Measurements from ENCODE around the gene MICAL1. TPM values are rescaled to one million over a fixed set of nuclear protein-coding genes. Genes with fewer than 3 reads are reported as not detected.

Gene MICAL1
- total and polyA plus RNA-seq, 2 experiments from 2014 or later = 46.5 to 51.2 TPM

DNA sequence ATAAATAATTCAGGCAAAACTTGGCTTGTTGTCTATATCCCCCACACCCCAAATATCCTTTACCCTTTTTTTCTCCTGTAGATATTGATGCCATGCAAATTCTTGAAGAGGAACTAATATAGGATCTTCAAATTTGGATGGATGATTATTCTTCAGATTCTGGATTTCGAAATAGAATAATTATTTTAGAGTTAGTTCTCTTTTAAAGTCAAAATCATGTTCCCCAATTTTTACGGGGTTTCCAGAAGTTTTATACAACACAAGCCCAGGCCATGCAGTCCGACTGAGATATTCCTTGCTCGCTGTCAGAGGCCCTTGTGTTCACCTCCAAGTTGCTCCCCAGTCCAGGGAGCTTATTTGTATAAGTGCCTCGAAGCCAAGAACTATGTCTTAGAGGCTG lies 19.5 kb downstream of the MICAL1 start:
- Histone ChIP-seq H3K9me2 (replicated peaks; ENCODE audit: insufficient read depth) (no peaks in the 10 kb centered on the region), H3K9me3 (ENCODE audit: low read depth) (no peaks in the 10 kb centered on the region), H3K27me3 (no peaks in the 10 kb centered on the region), H3K27ac (no peak overlapping the region), H4K20me1 (ENCODE audit: insufficient read depth, poor library complexity, severe bottlenecking) (no peaks in the 10 kb centered on the region), H3K79me2 (no peaks in the 10 kb centered on the region), H3K4me2 (no peak overlapping the region), H2AFZ (no peak overlapping the region), H3K4me1 (ENCODE audit: insufficient read depth) (no peaks in the 10 kb centered on the region), H3K4me3 (no peak overlapping the region), H3K36me3 (replicated peaks; ENCODE audit: insufficient read depth, low read depth) (no peaks in the 10 kb centered on the region)
- 98% methylated on average over 5 of the region's 5 CpGs for WGBS (ENCODE audit: low lambda C conversion rate, missing lambda C conversion rate)
- TF ChIP-seq EZH2phosphoT487 (IDR thresholded peaks at IDR 0.05; ENCODE audit: low read depth, severe bottlenecking, unreplicated experiment) (no peak), EZH2 (IDR thresholded peaks at IDR 0.05; ENCODE audit: borderline replicate concordance) (no peak)
- TF ChIP-seq, protein P1, sequence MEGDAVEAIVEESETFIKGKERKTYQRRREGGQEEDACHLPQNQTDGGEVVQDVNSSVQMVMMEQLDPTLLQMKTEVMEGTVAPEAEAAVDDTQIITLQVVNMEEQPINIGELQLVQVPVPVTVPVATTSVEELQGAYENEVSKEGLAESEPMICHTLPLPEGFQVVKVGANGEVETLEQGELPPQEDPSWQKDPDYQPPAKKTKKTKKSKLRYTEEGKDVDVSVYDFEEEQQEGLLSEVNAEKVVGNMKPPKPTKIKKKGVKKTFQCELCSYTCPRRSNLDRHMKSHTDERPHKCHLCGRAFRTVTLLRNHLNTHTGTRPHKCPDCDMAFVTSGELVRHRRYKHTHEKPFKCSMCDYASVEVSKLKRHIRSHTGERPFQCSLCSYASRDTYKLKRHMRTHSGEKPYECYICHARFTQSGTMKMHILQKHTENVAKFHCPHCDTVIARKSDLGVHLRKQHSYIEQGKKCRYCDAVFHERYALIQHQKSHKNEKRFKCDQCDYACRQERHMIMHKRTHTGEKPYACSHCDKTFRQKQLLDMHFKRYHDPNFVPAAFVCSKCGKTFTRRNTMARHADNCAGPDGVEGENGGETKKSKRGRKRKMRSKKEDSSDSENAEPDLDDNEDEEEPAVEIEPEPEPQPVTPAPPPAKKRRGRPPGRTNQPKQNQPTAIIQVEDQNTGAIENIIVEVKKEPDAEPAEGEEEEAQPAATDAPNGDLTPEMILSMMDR (IDR thresholded peaks at IDR 0.05; ENCODE audit: poor library complexity) = no peak
- no peak for DNase-seq (ENCODE audit: low spot score)

- TF ChIP-seq EZH2phosphoT487 (IDR thresholded peaks at IDR 0.05; ENCODE audit: low read depth, severe bottlenecking, unreplicated experiment) (no peak), EZH2 (IDR thresholded peaks at IDR 0.05; ENCODE audit: borderline replicate concordance) (no peak)
- TF ChIP-seq, protein P1 (IDR thresholded peaks at IDR 0.05; ENCODE audit: poor library complexity) = no peak
- H4K20me1 ChIP-seq (ENCODE audit: insufficient read depth, poor library complexity, severe bottlenecking) = no peaks in the 10 kb centered on the region
- H3K27me3 ChIP-seq = no peaks in the 10 kb centered on the region
- no peaks in the 10 kb centered on the region for H3K9me2 ChIP-seq (replicated peaks; ENCODE audit: insufficient read depth)
- H3K4me3 ChIP-seq = no peak overlapping the region
- no peaks in the 10 kb centered on the region for H3K36me3 ChIP-seq (replicated peaks; ENCODE audit: insufficient read depth, low read depth)
- DNase-seq (ENCODE audit: low spot score) = no peak
- H3K4me2 ChIP-seq = no peak overlapping the region
- no peak overlapping the region for H3K27ac ChIP-seq
- H2AFZ ChIP-seq = no peak overlapping the region
- H3K9me3 ChIP-seq (ENCODE audit: low read depth) = no peaks in the 10 kb centered on the region
- no peaks in the 10 kb centered on the region for H3K79me2 ChIP-seq
- no peaks in the 10 kb centered on the region for H3K4me1 ChIP-seq (ENCODE audit: insufficient read depth)
- 75% methylated on average over 2 of the region's 2 CpGs for WGBS (ENCODE audit: low lambda C conversion rate, missing lambda C conversion rate)
These were observed 21.1 kb downstream of the MICAL1 start for GRCh38 chr6:109434456-109434855.

DNA sequence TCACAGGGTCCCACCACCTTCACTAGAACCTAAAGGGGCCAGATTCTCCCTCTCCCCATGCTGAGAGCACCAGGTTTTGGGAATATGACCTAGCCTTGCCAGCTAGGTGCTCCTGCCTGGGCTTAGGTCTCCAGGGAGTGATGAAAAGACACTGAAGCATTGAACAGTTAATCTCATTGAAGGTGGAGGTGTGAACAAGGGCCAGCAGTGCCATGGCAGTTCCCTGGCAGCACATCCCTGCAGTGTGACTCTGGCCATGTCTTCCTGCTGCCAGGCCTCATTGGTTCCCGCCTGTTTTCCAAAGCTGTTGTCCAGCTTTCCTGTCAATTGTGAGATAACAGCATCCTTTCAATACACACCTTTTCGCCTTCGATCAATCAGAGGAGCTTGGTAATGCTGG lies 26.1 kb downstream of the MICAL1 start:
- H3K27ac ChIP-seq = no peak overlapping the region

More for the DNA sequence above, 26.1 kb downstream of the MICAL1 start:
- DNase-seq (ENCODE audit: low spot score) = no peak
- Histone ChIP-seq H3K4me3 (no peak overlapping the region), H3K4me1 (ENCODE audit: insufficient read depth) (no peaks in the 10 kb centered on the region), H3K36me3 (replicated peaks; ENCODE audit: insufficient read depth, low read depth) (no peaks in the 10 kb centered on the region), H4K20me1 (ENCODE audit: insufficient read depth, poor library complexity, severe bottlenecking) (no peaks in the 10 kb centered on the region), H3K9me2 (replicated peaks; ENCODE audit: insufficient read depth) (no peaks in the 10 kb centered on the region), H3K9me3 (ENCODE audit: low read depth) (no peaks in the 10 kb centered on the region), H3K4me2 (no peak overlapping the region), H2AFZ (no peak overlapping the region), H3K79me2 (no peaks in the 10 kb centered on the region), H3K27me3 (no peaks in the 10 kb centered on the region)
- no peak for TF ChIP-seq EZH2phosphoT487 (IDR thresholded peaks at IDR 0.05; ENCODE audit: low read depth, severe bottlenecking, unreplicated experiment)
- TF ChIP-seq, protein P1 (IDR thresholded peaks at IDR 0.05; ENCODE audit: poor library complexity) = no peak
- no peak for TF ChIP-seq EZH2 (IDR thresholded peaks at IDR 0.05; ENCODE audit: borderline replicate concordance)
- 98% methylated on average over 3 of the region's 3 CpGs for WGBS (ENCODE audit: low lambda C conversion rate, missing lambda C conversion rate)
